ENCODE measurements around the gene FEN1.

Gene FEN1

DNA sequence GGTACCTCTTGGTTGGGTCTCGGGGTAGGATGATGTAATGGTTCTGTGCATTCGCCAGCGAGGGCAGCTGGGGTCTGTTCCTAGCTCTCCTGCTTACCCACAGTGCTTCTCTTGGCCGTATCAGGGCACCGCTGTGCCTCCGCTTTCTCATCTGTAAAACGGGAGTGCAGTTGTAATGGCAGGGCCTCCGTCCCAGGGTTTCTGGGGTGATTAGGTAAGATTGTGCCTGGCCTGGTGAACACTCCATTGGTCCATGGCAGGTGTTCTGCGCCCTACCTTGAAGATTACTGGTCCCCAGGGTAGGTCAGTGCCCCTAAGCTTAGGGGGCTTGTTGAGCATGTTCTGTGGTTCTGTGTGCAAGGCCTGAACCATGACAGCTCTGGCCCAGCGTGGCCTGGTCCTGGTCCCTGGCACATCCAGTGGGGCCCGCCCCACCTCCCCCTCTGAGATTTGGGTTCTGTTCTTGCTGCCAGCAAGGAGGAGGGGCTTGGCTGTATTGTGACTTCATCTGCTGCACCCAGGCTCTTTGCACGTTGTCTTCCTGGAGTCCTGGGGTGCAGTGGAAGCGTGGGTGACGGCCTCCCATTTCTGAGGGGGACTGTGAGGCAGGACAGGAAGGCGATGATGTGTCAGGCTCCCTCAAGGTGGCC is 35.4 kb upstream of the FEN1 start:
- no peak for DNase-seq

- no peak for DNase-seq
Measured at GRCh38 chr11:61760946-61761345, 31.8 kb upstream of the FEN1 start.

- no peak for DNase-seq
Measured at GRCh38 chr11:61761440-61762222, 31.1 kb upstream of the FEN1 start.

DNA sequence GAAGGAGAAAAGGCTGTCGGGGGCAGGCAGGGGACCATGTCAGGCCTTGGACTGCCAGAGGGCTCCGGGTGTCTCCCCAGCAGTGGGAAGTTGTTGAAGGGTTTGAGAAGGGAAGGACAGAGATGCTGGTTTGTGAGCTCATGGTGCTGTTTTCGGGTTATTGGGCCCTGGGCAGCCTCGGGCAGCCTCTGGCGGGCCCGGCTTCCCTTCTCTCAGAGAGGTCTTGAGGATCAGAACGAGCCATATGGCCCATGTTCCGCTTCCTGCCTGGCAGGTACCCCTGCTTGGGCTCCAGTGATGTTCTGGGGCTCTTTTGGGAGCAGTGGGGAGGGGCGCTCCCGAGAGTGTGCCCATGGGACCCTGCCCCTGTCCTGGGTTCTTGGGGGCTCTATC is 30.5 kb upstream of the FEN1 start:
- DNase-seq, result no peak

GRCh38 chr11:61762798-61763197 is 29.9 kb upstream of the FEN1 start:
- DNase-seq, result no peak

DNA sequence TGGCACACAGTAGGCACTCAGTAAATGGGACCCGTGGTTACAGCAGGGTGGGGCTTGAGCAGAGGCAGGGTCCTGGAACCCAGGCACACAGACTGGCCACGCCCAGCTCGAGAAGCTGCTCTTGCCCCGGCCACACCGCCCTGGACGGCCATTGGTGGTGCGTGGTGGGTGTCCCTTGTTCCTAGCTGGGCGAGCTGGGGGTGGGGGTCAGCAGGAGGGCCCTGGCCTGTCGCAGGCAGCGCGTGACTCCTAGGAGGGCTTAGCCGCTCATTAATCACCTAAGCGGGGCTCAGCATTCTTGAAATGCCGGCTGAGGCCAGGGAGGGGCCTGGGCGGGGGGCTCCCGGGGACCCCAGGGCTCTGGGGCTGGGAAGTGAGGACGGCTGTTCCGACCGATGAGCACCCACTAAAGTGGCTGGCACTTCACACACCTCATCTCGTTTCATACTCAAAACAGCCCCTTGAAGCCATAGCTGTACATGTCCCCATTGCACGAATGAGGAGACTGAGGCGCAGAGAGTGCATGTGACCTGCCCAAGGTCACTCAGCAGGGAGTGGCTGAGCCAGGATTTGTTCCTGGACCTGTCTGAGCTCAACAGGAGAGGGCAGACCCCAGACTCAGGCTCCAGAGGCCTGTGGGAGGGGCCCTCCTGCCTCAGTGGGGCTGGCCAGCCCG is 28.6 kb upstream of the FEN1 start:
- no peak for DNase-seq

DNA sequence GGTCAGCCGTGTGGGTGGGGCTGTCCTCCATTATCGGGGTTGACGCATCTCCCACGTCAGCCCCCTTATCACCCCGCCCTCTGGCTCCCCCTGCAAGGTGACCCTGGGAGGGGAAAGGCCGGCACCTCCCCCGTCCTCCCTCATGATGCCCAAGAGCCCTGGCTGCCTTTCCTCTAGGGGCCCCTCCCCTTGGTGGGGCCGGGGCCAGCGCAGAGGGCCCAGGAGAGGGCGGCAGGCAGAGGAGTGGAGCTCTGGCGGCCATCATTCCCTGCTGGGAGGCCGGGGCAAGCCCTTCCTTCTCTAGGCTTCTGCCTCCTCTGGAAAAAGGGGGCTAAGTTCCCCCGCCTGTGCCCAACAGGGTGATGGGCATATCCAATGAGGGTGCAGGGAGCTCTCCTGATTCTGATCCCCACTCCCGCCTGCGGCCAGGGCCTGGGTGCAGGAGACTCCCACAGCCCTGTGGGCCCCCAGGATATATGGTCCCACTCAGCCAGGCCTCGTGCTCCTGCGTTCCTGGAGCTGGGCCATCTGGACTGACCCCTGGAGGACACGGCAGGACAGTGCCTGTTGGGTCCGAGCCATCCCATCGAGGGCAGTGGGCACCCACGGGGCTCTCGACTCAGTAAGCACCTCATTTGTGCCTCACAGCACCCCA is 28.0 kb upstream of the FEN1 start:
- no peak for DNase-seq

- DNase-seq, result no peak
Measured at GRCh38 chr11:61765550-61766253, 27.0 kb upstream of the FEN1 start.

- no peak for DNase-seq
Measured at GRCh38 chr11:61766353-61766841, 26.3 kb upstream of the FEN1 start.

GRCh38 chr11:61768376-61769076 is 24.2 kb upstream of the FEN1 start:
- no peak for DNase-seq

- DNase-seq, result no peak
Measured at GRCh38 chr11:61769169-61769920, 23.4 kb upstream of the FEN1 start.

DNA sequence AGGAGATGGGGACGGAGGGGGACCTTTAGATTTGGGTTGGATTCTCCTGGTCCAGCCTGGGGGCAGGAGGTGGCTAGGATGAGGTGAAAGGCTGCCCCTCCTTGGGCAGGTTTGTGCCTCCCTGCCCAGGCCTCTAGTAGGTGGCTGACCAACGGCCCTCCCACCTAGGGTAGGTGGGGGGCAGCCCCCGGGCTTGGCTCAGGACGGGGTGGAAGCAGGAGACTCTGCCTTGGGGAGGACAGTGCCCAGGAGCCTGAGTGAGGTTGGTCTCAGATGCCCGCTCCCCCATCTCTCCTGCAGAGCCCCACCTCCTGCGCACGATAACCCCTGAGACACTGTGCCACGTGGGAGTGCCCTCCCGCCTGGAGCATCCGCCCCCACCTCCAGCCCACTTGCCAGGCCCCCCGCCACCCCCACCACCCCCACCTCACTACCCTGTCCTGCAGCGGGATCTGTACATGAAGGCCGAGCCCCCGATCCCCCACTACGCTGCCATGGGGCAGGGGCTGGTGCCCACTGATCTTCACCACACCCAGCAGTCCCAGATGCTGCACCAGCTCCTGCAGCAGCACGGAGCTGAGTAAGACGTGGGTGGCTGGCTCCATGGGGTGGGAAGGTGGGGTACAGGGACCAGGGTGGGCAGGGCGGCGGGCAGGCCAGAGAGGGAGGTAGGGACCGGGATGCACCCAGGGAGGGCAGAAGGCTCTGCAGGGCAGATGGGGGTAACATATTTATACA is 22.6 kb upstream of the FEN1 start:
- no peak for DNase-seq

GRCh38 chr11:61771195-61771894 is 21.4 kb upstream of the FEN1 start:
- DNase-seq, result no peak

- DNase-seq, result no peak
Measured at GRCh38 chr11:61771985-61772455, 20.7 kb upstream of the FEN1 start.

DNA sequence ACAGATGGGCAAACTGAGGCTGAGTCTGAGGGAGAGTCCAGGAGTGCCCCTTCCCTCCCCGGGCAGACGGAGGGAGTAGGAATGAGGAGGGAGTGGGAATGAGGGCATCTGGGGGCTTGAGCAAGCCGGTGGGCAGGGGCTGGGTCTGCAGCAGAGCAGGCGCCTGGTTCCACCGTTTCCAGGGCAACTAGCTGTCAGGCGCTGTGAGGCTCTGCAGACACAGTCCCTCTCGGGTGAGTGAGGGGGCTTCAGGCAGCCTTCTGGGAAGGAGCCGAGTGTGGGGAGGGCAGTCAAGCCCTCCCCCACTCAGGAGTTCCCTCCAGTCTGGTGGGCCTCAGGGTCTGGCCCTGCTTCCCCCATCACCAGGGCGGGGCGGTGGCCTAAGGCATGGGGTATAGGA is 19.4 kb upstream of the FEN1 start:
- DNase-seq, result no peak

- DNase-seq, result no peak
Measured at GRCh38 chr11:61773809-61774208, 18.9 kb upstream of the FEN1 start.

DNA sequence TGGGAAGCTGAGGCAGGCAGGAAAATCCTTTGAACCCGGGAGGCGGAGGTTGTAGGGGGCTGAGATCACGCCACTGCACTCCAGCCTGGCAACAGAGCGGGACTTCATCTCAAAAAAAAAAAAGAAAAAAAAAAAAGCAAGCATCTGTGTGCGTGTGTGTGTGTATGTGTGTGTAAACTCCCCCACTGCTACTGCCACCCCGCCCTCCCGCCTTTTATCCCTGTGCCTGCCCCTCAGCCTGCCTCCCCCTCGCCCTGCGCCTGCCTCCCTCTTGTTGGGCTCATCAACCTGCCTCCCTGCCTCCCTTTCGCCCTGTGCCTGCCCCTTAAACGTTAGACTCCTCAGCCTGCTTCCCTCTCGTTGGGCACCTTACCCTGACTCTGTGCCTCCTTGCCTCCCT is 18.3 kb upstream of the FEN1 start:
- no peak for DNase-seq

GRCh38 chr11:61775106-61775505 is 17.6 kb upstream of the FEN1 start:
- DNase-seq, result no peak

DNA sequence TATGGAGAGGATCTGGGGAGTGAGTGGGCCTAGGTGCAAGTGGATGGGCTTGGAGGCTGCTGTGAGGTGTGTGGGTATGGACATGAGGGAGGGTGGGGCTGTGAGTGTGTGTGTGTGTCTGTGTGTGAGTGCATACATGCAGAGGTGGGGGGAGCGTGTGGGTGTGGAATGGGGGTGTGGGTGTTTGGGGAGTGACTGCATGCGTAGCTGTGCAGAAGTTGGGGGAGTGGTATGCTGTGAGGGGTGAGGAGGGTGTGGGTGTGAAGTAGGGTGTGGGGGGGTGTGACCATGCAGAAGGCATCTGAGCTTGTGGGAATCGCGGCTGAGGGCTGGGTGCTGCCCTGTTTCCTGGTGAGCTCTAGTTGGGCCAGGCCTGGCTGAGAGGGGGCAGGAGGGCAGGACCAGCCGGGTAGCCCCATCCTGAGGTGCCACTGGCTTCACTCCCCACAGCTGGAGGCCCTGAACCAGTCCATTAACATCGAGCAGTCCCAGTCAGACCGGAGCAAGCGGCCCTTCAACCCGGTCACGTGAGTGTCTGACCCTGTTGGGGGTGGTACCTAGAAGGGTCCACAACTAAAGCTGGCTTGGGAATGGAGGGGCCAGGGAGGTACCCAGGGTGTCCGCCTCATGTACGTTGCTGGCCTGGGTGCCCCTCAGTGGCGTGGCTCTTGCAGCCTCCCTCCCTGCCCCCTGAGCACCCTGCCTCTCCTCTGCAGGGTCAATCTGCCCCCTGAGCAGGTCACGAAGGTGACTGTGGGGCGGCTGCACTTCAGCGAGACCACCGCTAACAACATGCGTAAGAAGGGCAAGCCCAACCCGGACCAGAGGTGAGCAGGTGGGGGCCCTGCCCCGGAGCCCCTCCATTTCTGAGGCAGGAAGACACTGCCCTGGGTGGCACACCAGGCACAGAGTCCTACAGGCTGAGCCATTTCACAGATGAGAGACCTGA is 16.8 kb upstream of the FEN1 start:
- DNase-seq, result no peak

All from NCI-H446 (cell line).